AG04449 (cell line): ENCODE data around the gene ALDH1A3.

Source experiments
- CTCF ChIA-PET: fragments of 350-600 bp; formaldehyde crosslinking; extraction: SDS; loops from one replicate; lab custom pipeline; 2021; ENCODE audit warnings: antibody characterized with exemption; lab: Yijun Ruan, JAX
- POLR2A ChIA-PET: fragments of 400-600, 350-600 bp; formaldehyde crosslinking; extraction: SDS; loops from one replicate; lab custom pipeline; 2020; ENCODE audit warnings: antibody characterized with exemption, inconsistent platforms; lab: Yijun Ruan, JAX
- DNase-seq: peaks from one replicate; pipeline ENCODE4 v3.0.0-alpha.2; 2010; ENCODE audit warnings: low read depth, low spot score
- H3K4me3 ChIP-seq: 2 replicates; pipeline ENCODE4 v1.5.1; 2011; ENCODE audit warnings: low read depth, mild to moderate bottlenecking, control low read depth, low read length
- TF ChIP-seq, protein P1 (sequence below): IDR thresholded peaks from one replicate; pipeline ENCODE4 v1.5.1; 2011; ENCODE audit warnings: mild to moderate bottlenecking, moderate library complexity, low read length, control low read depth, inconsistent platforms; ENCODE audit not compliant: insufficient read depth; ENCODE audit errors: missing control alignments

Gene ALDH1A3

DNA sequence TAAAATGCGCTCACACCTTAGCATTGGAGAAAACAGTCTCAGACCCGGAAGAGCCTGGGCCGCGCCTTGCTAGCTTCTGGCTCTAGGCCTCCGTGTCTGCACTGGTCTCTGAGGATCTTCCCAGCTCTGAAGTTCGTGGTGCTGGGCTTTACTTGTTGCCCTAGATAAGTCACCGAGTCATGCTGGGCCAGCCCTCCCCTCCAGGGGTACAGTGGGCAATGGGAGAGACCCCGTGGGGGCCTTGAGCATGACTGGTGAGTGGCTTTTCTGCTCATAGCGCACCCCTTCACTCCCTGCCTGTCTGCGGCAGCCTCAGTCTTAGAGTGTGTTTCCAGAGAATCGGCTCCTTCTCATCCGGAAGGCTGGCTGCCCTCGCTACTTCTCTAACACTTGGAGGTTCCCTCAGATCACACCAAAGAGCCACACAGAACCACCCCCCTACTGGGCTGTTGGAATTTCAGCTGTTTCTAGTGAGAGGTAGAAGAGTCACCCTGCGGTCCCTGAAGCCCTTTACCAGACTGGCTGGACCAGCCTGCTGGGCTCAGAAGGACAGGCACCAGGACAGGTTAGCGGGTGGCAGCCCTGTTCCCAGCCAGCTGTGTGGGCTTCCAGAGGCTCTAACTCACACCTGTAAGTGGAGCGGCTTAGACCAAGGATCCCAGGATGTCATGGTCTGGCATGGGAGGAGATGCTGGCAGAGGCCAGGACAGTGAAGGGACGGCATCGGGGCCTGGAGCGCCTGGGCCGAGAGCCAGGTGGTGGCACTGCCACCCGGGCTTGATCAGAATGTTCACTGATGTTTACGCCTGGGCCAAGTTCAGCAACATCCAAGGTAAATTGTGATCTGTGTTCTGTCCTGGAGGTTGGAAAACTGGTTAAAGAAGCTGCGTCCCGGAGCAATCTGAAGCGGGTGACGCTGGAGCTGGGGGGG lies 17.9 kb downstream of the ALDH1A3 start:
- no peak overlapping the region for H3K4me3 ChIP-seq
- POLR2A ChIA-PET: no interaction called here
- CTCF ChIA-PET: interaction anchor here (0.8 to 5.6 kb wide), 5 partner anchors 9 to 270 kb away, joined by 3 to 34 read pairs (median 4); no protein-coding TSS in a partner anchor
- TF ChIP-seq, protein P1, sequence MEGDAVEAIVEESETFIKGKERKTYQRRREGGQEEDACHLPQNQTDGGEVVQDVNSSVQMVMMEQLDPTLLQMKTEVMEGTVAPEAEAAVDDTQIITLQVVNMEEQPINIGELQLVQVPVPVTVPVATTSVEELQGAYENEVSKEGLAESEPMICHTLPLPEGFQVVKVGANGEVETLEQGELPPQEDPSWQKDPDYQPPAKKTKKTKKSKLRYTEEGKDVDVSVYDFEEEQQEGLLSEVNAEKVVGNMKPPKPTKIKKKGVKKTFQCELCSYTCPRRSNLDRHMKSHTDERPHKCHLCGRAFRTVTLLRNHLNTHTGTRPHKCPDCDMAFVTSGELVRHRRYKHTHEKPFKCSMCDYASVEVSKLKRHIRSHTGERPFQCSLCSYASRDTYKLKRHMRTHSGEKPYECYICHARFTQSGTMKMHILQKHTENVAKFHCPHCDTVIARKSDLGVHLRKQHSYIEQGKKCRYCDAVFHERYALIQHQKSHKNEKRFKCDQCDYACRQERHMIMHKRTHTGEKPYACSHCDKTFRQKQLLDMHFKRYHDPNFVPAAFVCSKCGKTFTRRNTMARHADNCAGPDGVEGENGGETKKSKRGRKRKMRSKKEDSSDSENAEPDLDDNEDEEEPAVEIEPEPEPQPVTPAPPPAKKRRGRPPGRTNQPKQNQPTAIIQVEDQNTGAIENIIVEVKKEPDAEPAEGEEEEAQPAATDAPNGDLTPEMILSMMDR: no peak
- no peak for DNase-seq

DNA sequence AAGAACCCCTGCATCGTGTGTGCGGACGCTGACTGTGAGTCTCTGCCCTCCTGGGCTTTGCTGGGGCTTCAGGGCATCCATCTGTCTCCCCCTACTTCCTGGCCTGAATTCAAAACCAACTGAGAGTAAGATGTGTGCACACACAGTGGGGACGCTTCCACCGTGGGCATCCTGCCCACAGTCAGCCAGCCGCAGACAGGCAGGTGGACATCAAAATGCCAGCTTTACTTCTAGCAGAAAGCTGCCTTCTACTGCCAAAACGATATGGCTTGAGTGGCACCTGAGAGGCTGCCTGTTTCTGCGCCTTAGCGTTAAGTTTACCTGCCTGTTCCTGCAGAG lies 18.5 kb downstream of the ALDH1A3 start:
- TF ChIP-seq, protein P1: no peak
- CTCF ChIA-PET: interaction anchor here (1.1 to 5.6 kb wide), 5 partner anchors 9 to 114 kb away, joined by 3 to 34 read pairs (median 10); no protein-coding TSS in a partner anchor
- no peak overlapping the region for H3K4me3 ChIP-seq
- POLR2A ChIA-PET: no interaction called here
- DNase-seq: no peak

DNA sequence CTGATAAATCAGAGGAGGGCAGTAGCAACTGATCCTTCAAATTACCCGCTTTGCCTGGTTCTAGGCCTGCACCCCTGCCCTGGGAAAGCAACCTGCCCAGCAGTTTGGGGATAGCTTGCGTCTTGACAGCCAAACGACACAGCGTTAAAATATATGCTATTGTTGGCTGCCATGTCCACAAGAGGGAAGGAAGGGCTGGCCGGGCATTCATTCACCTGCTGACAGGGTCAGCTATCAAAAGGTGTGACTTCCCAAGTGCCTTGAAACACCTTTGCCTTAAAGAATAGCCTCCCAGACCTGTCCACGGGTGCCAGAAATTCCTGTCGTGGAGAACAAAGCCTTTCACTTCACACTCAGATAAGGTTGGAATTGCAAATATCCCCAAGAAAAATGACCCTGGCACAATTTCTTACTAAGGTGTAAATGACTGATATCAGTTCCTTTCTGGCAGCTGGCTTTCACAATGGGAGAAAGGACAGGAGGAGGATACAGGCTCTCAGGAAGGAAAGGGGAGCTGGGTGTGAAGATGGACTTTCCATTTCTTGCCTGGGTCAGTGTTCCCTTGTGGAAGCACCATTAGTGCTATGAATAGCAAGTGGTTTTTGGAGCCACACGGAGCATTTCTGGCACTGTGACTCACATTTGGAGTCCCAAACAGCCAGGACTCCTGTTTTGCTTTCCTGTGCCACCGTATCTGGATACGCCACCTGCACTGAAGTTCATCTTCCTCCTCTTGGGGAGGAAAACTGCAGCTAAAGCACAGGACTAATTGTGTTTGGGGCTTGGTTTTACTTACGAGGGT lies 19.2 kb downstream of the ALDH1A3 start:
- POLR2A ChIA-PET: no interaction called here

DNA sequence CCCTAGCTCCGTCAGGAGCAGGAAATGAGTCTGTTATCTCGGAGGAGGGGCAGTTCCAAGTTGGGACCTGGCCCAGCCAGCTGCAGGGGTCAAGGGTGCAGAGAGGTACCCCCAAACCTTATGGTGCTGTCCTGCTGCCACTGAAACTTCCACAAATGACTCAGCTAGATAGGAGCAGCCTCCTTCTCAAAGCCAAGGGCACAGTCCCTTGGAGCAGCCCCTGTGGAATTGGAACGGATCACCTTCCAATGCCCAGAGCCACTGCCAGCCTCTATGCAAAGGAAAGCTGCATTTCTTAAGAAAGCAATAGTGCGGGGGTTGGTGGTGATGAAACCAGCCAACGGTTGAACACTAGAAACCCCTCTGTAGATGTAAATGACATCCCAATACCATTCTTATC lies 20.0 kb downstream of the ALDH1A3 start:
- ChIA-PET POLR2A (no interaction called here), CTCF (interaction anchor here (1.6 to 5.6 kb wide), 4 partner anchors 18 to 108 kb away, joined by 6 to 34 read pairs (median 22); no protein-coding TSS in a partner anchor)
- TF ChIP-seq, protein P1: no peak
- DNase-seq: no peak
- H3K4me3 ChIP-seq: no peak overlapping the region

More for the DNA sequence above, 19.2 kb downstream of the ALDH1A3 start:
- TF ChIP-seq, protein P1: no peak
- CTCF ChIA-PET: interaction anchor here (1.1 to 5.6 kb wide), 5 partner anchors 10 to 109 kb away, joined by 3 to 34 read pairs (median 10); no protein-coding TSS in a partner anchor
- no peak for DNase-seq
- no peak overlapping the region for H3K4me3 ChIP-seq

DNA sequence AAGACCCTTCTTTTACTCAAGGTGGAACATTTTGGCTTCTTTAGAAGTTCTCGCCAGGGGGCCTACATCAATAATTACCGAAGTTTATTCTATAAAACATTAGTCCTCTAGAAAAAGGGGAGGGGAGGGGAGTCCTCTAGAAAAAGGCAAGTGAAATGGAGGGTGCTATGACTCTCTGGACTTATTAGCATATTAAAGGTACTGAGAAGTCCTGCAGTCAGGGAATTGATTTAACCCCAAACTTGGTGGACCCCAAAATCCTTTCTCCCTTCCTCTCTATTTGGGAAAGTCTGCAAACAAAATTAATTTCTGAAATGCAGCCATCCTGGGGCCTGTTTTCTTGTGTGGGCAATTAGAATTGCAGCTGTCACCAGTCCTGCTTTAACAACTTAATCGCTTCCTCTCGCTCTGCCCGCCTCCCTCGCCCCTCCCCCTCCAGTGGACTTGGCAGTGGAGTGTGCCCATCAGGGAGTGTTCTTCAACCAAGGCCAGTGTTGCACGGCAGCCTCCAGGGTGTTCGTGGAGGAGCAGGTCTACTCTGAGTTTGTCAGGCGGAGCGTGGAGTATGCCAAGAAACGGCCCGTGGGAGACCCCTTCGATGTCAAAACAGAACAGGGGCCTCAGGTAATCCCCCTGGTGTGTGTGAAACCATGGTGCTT lies 20.6 kb downstream of the ALDH1A3 start:
- TF ChIP-seq, protein P1: no peak
- CTCF ChIA-PET: interaction anchor here (1.6 to 5.6 kb wide), 3 partner anchors 17 to 28 kb away, joined by 6 to 34 read pairs (median 10); no protein-coding TSS in a partner anchor
- no peak overlapping the region for H3K4me3 ChIP-seq
- POLR2A ChIA-PET: no interaction called here
- no peak for DNase-seq
